H1 (cell line): ENCODE results near the gene PPP1R13B. TPM values are rescaled to one million over a fixed set of nuclear protein-coding genes. Genes with fewer than 3 reads are reported as not detected.
A peak's percentile ranks its signal among the peaks of the same experiment; 100 is the strongest.

Source experiments
- CTCF ChIA-PET: fragments of 300-600 bp; sonication (Branson Sonifier 250); formaldehyde crosslinking; loops from one replicate; lab custom pipeline; 2021; ENCODE audit not compliant: partially characterized antibody; lab: Charles Lee
- POLR2A ChIA-PET: fragments of 300-600 bp; sonication (Branson Sonifier 250); formaldehyde crosslinking; loops from one replicate; lab custom pipeline; 2021; ENCODE audit warnings: inconsistent platforms; ENCODE audit not compliant: partially characterized antibody; lab: Charles Lee
- DNase-seq, 2 experiments: peaks; one replicate each; pipeline versions ENCODE4 v3.0.0 to v3.0.0-alpha.2; 2010 to 2022; ENCODE audit warnings: low spot score in 2 of 2, low read depth in 1 of 2, mixed read lengths in 1 of 2
- FAIRE-seq: peaks from 2 replicates; lab custom pipeline; 2011; peaks lifted over from hg19 to GRCh38; lab: Jason Lieb, UNC
- H2AFZ ChIP-seq: 2 replicates; pipeline ENCODE4 v1.8.1; 2012; ENCODE audit warnings: low read length, inconsistent platforms
- H2AK5ac ChIP-seq: 2 replicates; pipeline ENCODE4 v1.6.1; 2013; ENCODE audit warnings: low read depth, low read length
- H2BK120ac ChIP-seq: replicated peaks from 2 replicates; pipeline ENCODE3; 2013; ENCODE audit warnings: low read depth, low read length, inconsistent platforms
- H2BK12ac ChIP-seq: 2 replicates; pipeline ENCODE4 v1.6.1; 2013; ENCODE audit warnings: low read depth, low read length
- H2BK15ac ChIP-seq: 2 replicates; pipeline ENCODE4 v1.6.1; 2013; ENCODE audit warnings: low read length
- H2BK20ac ChIP-seq: 2 replicates; pipeline ENCODE4 v1.6.1; 2013; ENCODE audit warnings: low read length
- H2BK5ac ChIP-seq: 2 replicates; pipeline ENCODE4 v1.6.1; 2013; ENCODE audit warnings: low read depth, low read length
- H3K14ac ChIP-seq: 2 replicates; pipeline ENCODE4 v1.6.1; 2013; ENCODE audit warnings: inconsistent platforms; ENCODE audit not compliant: insufficient read length
- H3K18ac ChIP-seq: 2 replicates; pipeline ENCODE4 v1.6.1; 2013; ENCODE audit warnings: low read length; ENCODE audit errors: extremely low read depth
- H3K23ac ChIP-seq: 2 replicates; pipeline ENCODE4 v1.6.1; 2013; ENCODE audit warnings: inconsistent platforms; ENCODE audit not compliant: insufficient read length
- H3K23me2 ChIP-seq: 2 replicates; pipeline ENCODE4 v1.6.1; 2013; ENCODE audit warnings: low read depth, low read length
- H3K27ac ChIP-seq: 2 replicates; pipeline ENCODE4 v1.6.1; 2011; ENCODE audit warnings: low read depth, low read length, inconsistent platforms
- H3K27me3 ChIP-seq, 4 experiments: replicated peaks in 1 of 4; 1 replicate in 1 of 4; 2 replicates in 3 of 4; pipeline versions ENCODE4 v1.6.1 to v1.8.1; 2011 to 2013; ENCODE audit warnings: low read length in 3 of 4, mild to moderate bottlenecking in 3 of 4, inconsistent platforms in 2 of 4, mixed read lengths in 2 of 4, moderate library complexity in 1 of 4; ENCODE audit not compliant: control insufficient read depth in 3 of 4, insufficient read depth in 3 of 4; ENCODE audit errors: extremely low read depth in 1 of 4
- H3K36me3 ChIP-seq, 4 experiments: 2 replicates each; pipeline versions ENCODE4 v1.6.1 to v1.8.1; 2011 to 2013; ENCODE audit warnings: mild to moderate bottlenecking in 4 of 4, low read length in 3 of 4, moderate library complexity in 2 of 4, control low read depth in 1 of 4, inconsistent platforms in 1 of 4; ENCODE audit not compliant: insufficient read depth in 4 of 4, control insufficient read depth in 2 of 4
- H3K4ac ChIP-seq: replicated peaks from 2 replicates; pipeline ENCODE3; 2013; ENCODE audit warnings: low read length, low read depth, mixed read lengths, inconsistent platforms; ENCODE audit not compliant: insufficient read length
- H3K4me1 ChIP-seq, 4 experiments: replicated peaks in 1 of 4; 1 replicate in 1 of 4; 2 replicates in 3 of 4; pipeline versions ENCODE4 v1.6.1 to v1.8.1; 2011 to 2013; ENCODE audit warnings: low read length in 3 of 4, inconsistent platforms in 2 of 4, mixed read lengths in 1 of 4; ENCODE audit not compliant: insufficient read depth in 4 of 4, control insufficient read depth in 3 of 4
- H3K4me2 ChIP-seq, 2 experiments: 2 replicates each; pipeline versions ENCODE4 v1.6.1 to v1.8.1; 2011 to 2013; ENCODE audit warnings: low read depth in 2 of 2, low read length in 2 of 2, control low read depth in 1 of 2, inconsistent platforms in 1 of 2, mild to moderate bottlenecking in 1 of 2; ENCODE audit not compliant: insufficient read depth in 1 of 2
- H3K4me3 ChIP-seq, 4 experiments: fragments of 200-600, 300-600 bp in 1 of 4; sonication (generic), shearing (Covaris generic), sonication (Bioruptor Twin) in 1 of 4; 2 replicates each; pipeline versions ENCODE4 v1.5.1 to v1.8.1; 2011 to 2016; ENCODE audit warnings: low read length in 4 of 4, low read depth in 3 of 4, control low read depth in 2 of 4, inconsistent platforms in 2 of 4, mild to moderate bottlenecking in 2 of 4, mixed read lengths in 1 of 4, moderate library complexity in 1 of 4; ENCODE audit not compliant: insufficient read depth in 2 of 4; ENCODE audit errors: extremely low read depth in 1 of 4
- H3K56ac ChIP-seq: replicated peaks from 2 replicates; pipeline ENCODE3; 2013; ENCODE audit warnings: low read depth, mild to moderate bottlenecking, mixed read lengths, low read length, inconsistent platforms; ENCODE audit not compliant: insufficient read length
- H3K79me1 ChIP-seq: 2 replicates; pipeline ENCODE4 v1.6.1; 2013; ENCODE audit warnings: low read depth, low read length, control low read depth
- H3K79me2 ChIP-seq, 2 experiments: 2 replicates each; pipeline versions ENCODE4 v1.6.1 to v1.8.1; 2012 to 2013; ENCODE audit warnings: low read length in 2 of 2, mild to moderate bottlenecking in 2 of 2, inconsistent platforms in 1 of 2; ENCODE audit not compliant: insufficient read depth in 2 of 2, control insufficient read depth in 1 of 2
- H3K9ac ChIP-seq, 4 experiments: replicated peaks in 1 of 4; 1 replicate in 1 of 4; 2 replicates in 3 of 4; pipeline versions ENCODE4 v1.6.1 to v1.8.1; 2011 to 2013; ENCODE audit warnings: low read depth in 3 of 4, low read length in 3 of 4, control low read depth in 2 of 4, mild to moderate bottlenecking in 2 of 4, moderate library complexity in 2 of 4, inconsistent platforms in 1 of 4; ENCODE audit errors: extremely low read depth in 1 of 4
- H3K9me3 ChIP-seq, 2 experiments: 2 replicates each; pipeline versions ENCODE4 v1.6.1 to v1.8.1; 2012 to 2013; ENCODE audit warnings: mild to moderate bottlenecking in 2 of 2, moderate library complexity in 2 of 2, control low read depth in 1 of 2, inconsistent platforms in 1 of 2, low read depth in 1 of 2, low read length in 1 of 2, mixed read lengths in 1 of 2; ENCODE audit not compliant: insufficient read depth in 2 of 2
- H4K20me1 ChIP-seq, 2 experiments: replicated peaks in 1 of 2; 2 replicates each; pipeline versions ENCODE3 to v1.8.1; 2011 to 2013; ENCODE audit warnings: inconsistent platforms in 2 of 2, low read length in 2 of 2, mild to moderate bottlenecking in 1 of 2; ENCODE audit not compliant: insufficient read depth in 2 of 2, control insufficient read depth in 1 of 2
- H4K5ac ChIP-seq: 2 replicates; pipeline ENCODE4 v1.6.1; 2013; ENCODE audit warnings: low read length, low read depth, mixed read lengths, inconsistent platforms; ENCODE audit not compliant: insufficient read length
- H4K8ac ChIP-seq: 2 replicates; pipeline ENCODE4 v1.8.0; 2013; ENCODE audit warnings: mild to moderate bottlenecking, moderate library complexity, low read length, inconsistent platforms; ENCODE audit not compliant: insufficient read depth; ENCODE audit errors: extremely low read depth
- H4K91ac ChIP-seq: replicated peaks from 2 replicates; pipeline ENCODE3; 2013; ENCODE audit warnings: low read length, mixed read lengths, inconsistent platforms; ENCODE audit not compliant: insufficient read length
- CTCF ChIP-seq, 3 experiments: IDR thresholded peaks; 1 replicate in 2 of 3; 2 replicates in 1 of 3; pipeline versions ENCODE4 v1.5.1 to v1.6.1; 2011; ENCODE audit warnings: low read length in 3 of 3, mild to moderate bottlenecking in 3 of 3, inconsistent platforms in 2 of 3, low read depth in 1 of 3, moderate library complexity in 1 of 3; ENCODE audit not compliant: insufficient read depth in 1 of 3; ENCODE audit errors: control extremely low read depth in 1 of 3
- E2F6 ChIP-seq: IDR thresholded peaks from 2 replicates; pipeline ENCODE4 v1.6.1; 2012; ENCODE audit warnings: inconsistent platforms
- EGR1 ChIP-seq: IDR thresholded peaks from 2 replicates; pipeline ENCODE4 v1.6.1; 2011; ENCODE audit warnings: low read depth, low read length, borderline replicate concordance
- HDAC2 ChIP-seq, 2 experiments: fragments of 300-600 bp in 1 of 2; sonication (generic) in 1 of 2; IDR thresholded peaks; 2 replicates each; pipeline ENCODE4 v1.6.1; 2011 to 2012; ENCODE audit warnings: low read depth in 2 of 2, low read length in 2 of 2, mild to moderate bottlenecking in 2 of 2, moderate library complexity in 2 of 2, borderline replicate concordance in 1 of 2, inconsistent platforms in 1 of 2
- NANOG ChIP-seq: IDR thresholded peaks from 2 replicates; pipeline ENCODE4 v1.6.1; 2011; ENCODE audit warnings: low read length, low read depth, mild to moderate bottlenecking, inconsistent platforms; ENCODE audit not compliant: insufficient read depth, poor library complexity, severe bottlenecking
- RAD21 ChIP-seq, 2 experiments: IDR thresholded peaks in 1 of 2; conservative IDR thresholded peaks in 1 of 2; 2 replicates each; pipeline ENCODE4 v1.6.1; 2011; ENCODE audit warnings: low read depth in 2 of 2, low read length in 2 of 2, improper control_type of control experiment in 1 of 2, inconsistent platforms in 1 of 2, mild to moderate bottlenecking in 1 of 2, moderate library complexity in 1 of 2
- RXRA ChIP-seq: IDR thresholded peaks from 2 replicates; pipeline ENCODE4 v1.6.1; 2011; ENCODE audit warnings: low read depth, mild to moderate bottlenecking, low read length, moderate library complexity; ENCODE audit not compliant: insufficient read depth
- SUZ12 ChIP-seq: fragments of 200-600 bp; sonication (generic); IDR thresholded peaks from 2 replicates; pipeline ENCODE4 v1.6.1; 2012; ENCODE audit warnings: mild to moderate bottlenecking, inconsistent platforms, low read length, moderate library complexity, mixed read lengths
- WGBS, 2 experiments: shearing (Covaris generic) in 1 of 2; methylation state at CpG; one replicate each; pipeline versions ENCODE4 v1.1.6 to v1.1.7; 2013 to 2015; ENCODE audit warnings: low lambda C conversion rate in 2 of 2, mixed read lengths in 2 of 2, inconsistent platforms in 1 of 2, low coverage in 1 of 2, missing lambda C conversion rate in 1 of 2; ENCODE audit not compliant: insufficient replicate concordance in 2 of 2, insufficient coverage in 1 of 2, insufficient read length in 1 of 2; ENCODE audit errors: extremely low coverage in 1 of 2, missing lambda C conversion rate in 1 of 2; 5-methylcytosine and 5-hydroxymethylcytosine counted together
- polyA plus RNA-seq, 7 experiments: library from polyadenylated mRNA; depleted of rRNA in 3 of 7; stranded (reverse) in 5 of 7; unstranded in 2 of 7; fragments of >200 nt in 5 of 7; fragments of 200-250 nt in 2 of 7; gene quantifications; 1 replicate in 5 of 7; 2 replicates in 1 of 7; 4 replicates in 1 of 7; pipeline versions ENCODE4 v1.2.1 to v1.2.3, GENCODE V29; 2011 to 2013; ENCODE audit warnings: missing spikeins in 2 of 7, mixed read lengths in 2 of 7
- total RNA-seq: library from RNA; stranded (reverse); fragmentation: NEBNext Ultra II Directional; extraction: Animal tissue kit (Norgen Biotek cat#: 25700); gene quantifications from 2 replicates; pipeline ENCODE4 v1.2.1, GENCODE V29; 2021

Gene PPP1R13B
- total and polyA plus RNA-seq, 2 of the 8 experiments (the other 6 are each of a cell fraction or from before 2014, with no cell fraction given), result 2.6 to 8.9 TPM

- Histone ChIP-seq H3K36me3 (no peaks in the 10 kb centered on the region), H3K4me2 (peak overlapping the region; percentile 28 to 49), H2BK5ac (0 out of 2 replicates have a peak overlapping the region, but pooled peaks have one; percentile 44), H3K23me2 (no peaks in the 10 kb centered on the region), H4K8ac (no peak overlapping the region), H3K18ac (peak overlapping the region; percentile 71), H3K79me2 (no peaks in the 10 kb centered on the region), H2AFZ (no peak overlapping the region), H3K27me3 (no peaks in the 10 kb centered on the region), H4K20me1 (no peaks in the 10 kb centered on the region), H2BK20ac (peak overlapping the region; percentile 75), H3K14ac (no peak overlapping the region), H3K9ac (no peak overlapping the region; a peak in 2 of 7 replicates), H3K79me1 (no peaks in the 10 kb centered on the region; the same call in 1 of the 2 replicates), H2AK5ac (no peak overlapping the region), H3K4me1 (peaks cover 0 to 25% (median 21%) of the 10 kb centered on the region in 4 experiments; a peak in 6 of 7 replicates), H2BK12ac (peak overlapping the region; percentile 55; the same call in 1 of the 2 replicates), H3K4ac (peak overlapping the region; percentile 66), H4K91ac (peak overlapping the region; percentile 54), H3K23ac (no peak overlapping the region), H3K27ac (no peak overlapping the region), H3K9me3 (no peaks in the 10 kb centered on the region), H3K56ac (no peak overlapping the region), H2BK15ac (peak overlapping the region; percentile 88; the same call in 1 of the 2 replicates), H4K5ac (no peak overlapping the region), H2BK120ac (peak overlapping the region; percentile 40), H3K4me3 (peak overlapping the region in 2 of 4 experiments; percentile 19 to 45; a peak in 2 of 8 replicates)
- no peak for FAIRE-seq
- 91% methylated on average over 7 of the region's 8 CpGs; no CpG with 5 or more reads in 1 of the 2 experiments for WGBS, 2 experiments
- ChIA-PET CTCF (interaction anchor here (0.9 to 2.3 kb wide), 9 partner anchors 9 to 50 kb away, joined by 3 to 23 read pairs (median 5); no protein-coding TSS in a partner anchor), POLR2A (interaction anchor here (0.8 to 2.2 kb wide), 8 partner anchors 8 to 150 kb away, joined by 3 to 7 read pairs (median 4); partner anchors contain the start of gene PPP1R13B)
- DNase-seq, result peak in 1 of 2 experiments; percentile 57
- no peak for TF ChIP-seq E2F6
- no peak for TF ChIP-seq SUZ12
- TF ChIP-seq HDAC2 (IDR thresholded peaks at IDR 0.05; ENCODE audit: borderline replicate concordance in 1 of 2, low read depth in 2 of 2, low read length in 2 of 2), result no peak
- TF ChIP-seq EGR1, result no peak
- no peak for TF ChIP-seq RXRA
- peak; percentile 13 to 51 (median 13); a peak in 2 of 4 replicates for TF ChIP-seq CTCF (IDR thresholded peaks at IDR 0.05; ENCODE audit: control extremely low read depth in 1 of 3, insufficient read depth in 1 of 3, low read depth in 1 of 3, low read length in 3 of 3)
- peak; percentile 14 to 51; a peak in 3 of 4 replicates for TF ChIP-seq RAD21 (IDR thresholded peaks at IDR 0.05 in 1 of 2, conservative IDR thresholded peaks at IDR 0.05 in 1 of 2; ENCODE audit: low read depth in 2 of 2, low read length in 2 of 2)
- TF ChIP-seq NANOG, result no peak
Measured at GRCh38 chr14:103856105-103856504, 8.7 kb upstream of the PPP1R13B start.
